NB4 (cell line): ENCODE measurements around the gene PRRC1.

Experiments used
- DNase-seq: peaks from one replicate; pipeline ENCODE4 v3.0.0; 2010; ENCODE audit warnings: low read depth
- H3K4me3 ChIP-seq: one replicate; pipeline ENCODE4 v1.5.1; 2011; ENCODE audit warnings: mild to moderate bottlenecking, low read depth, low read length, moderate library complexity
- CTCF ChIP-seq: IDR thresholded peaks from one replicate; pipeline ENCODE4 v1.5.1; 2012; ENCODE audit warnings: low read depth, low read length
- MAX ChIP-seq: IDR thresholded peaks from 2 replicates; pipeline ENCODE4 v1.6.1; 2011; ENCODE audit warnings: low read depth, low read length
- MYC ChIP-seq: IDR thresholded peaks from 2 replicates; pipeline ENCODE4 v1.6.1; 2011; ENCODE audit warnings: low read depth, low read length
- POLR2A ChIP-seq: IDR thresholded peaks from 2 replicates; pipeline ENCODE4 v1.6.1; 2011; ENCODE audit warnings: mild to moderate bottlenecking; ENCODE audit not compliant: insufficient read length; ENCODE audit errors: extremely low read depth

Gene PRRC1

GRCh38 chr5:127601111-127601510 lies 83.7 kb downstream of the PRRC1 start:
- DNase-seq = no peak
- H3K4me3 ChIP-seq = no peak overlapping the region
- TF ChIP-seq MYC (no peak), MAX (no peak), CTCF (no peak), POLR2A (no peak)

- DNase-seq = no peak
- no peak for TF ChIP-seq CTCF
- no peak for TF ChIP-seq MAX
- TF ChIP-seq POLR2A = no peak
- TF ChIP-seq MYC = no peak
- H3K4me3 ChIP-seq = no peak overlapping the region
Observed at GRCh38 chr5:127601601-127602000, 84.2 kb downstream of the PRRC1 start.

- TF ChIP-seq CTCF (no peak), MAX (no peak), POLR2A (no peak), MYC (no peak)
- no peak overlapping the region for H3K4me3 ChIP-seq
- DNase-seq = no peak
Observed at GRCh38 chr5:127602481-127602880, 85.0 kb downstream of the PRRC1 start.

GRCh38 chr5:127602896-127603844 lies 85.7 kb downstream of the PRRC1 start:
- no peak for DNase-seq
- TF ChIP-seq POLR2A (no peak), MYC (no peak), CTCF (no peak), MAX (no peak)
- H3K4me3 ChIP-seq = no peak overlapping the region
